Suprapubic skin (tissue), 4 donors: ENCODE measurements around the gene GPR45. TPM values are rescaled to one million over a fixed set of nuclear protein-coding genes. Genes with fewer than 3 reads are reported as not detected.

Experiments
- DNase-seq, 2 donors: peaks; one replicate each; pipeline ENCODE4 v3.0.0-alpha.2; 2019; ENCODE audit warnings: low spot score in 2 of 2
- H3K27ac ChIP-seq: fragments of 200-600 bp; sonication (generic); one replicate; pipeline ENCODE4 v1.5.1; 2019
- H3K27me3 ChIP-seq: fragments of 200-600 bp; sonication (generic); one replicate; pipeline ENCODE4 v1.5.1; 2019
- H3K36me3 ChIP-seq: fragments of 200-600 bp; sonication (generic); one replicate; pipeline ENCODE4 v1.5.1; 2019
- H3K4me1 ChIP-seq: fragments of 200-600 bp; sonication (generic); one replicate; pipeline ENCODE4 v1.5.1; 2019
- H3K4me3 ChIP-seq: fragments of 200-600 bp; sonication (generic); one replicate; pipeline ENCODE4 v1.5.1; 2019; ENCODE audit warnings: mild to moderate bottlenecking
- H3K9me3 ChIP-seq: fragments of 200-600 bp; sonication (generic); one replicate; pipeline ENCODE4 v1.5.1; 2019
- EP300 ChIP-seq: sonication (generic); formaldehyde crosslinking; IDR thresholded peaks from one replicate; pipeline ENCODE4 v1.6.1; 2017; ENCODE audit warnings: antibody characterized with exemption
- POLR2A ChIP-seq, 2 donors: fragments of 450-650 bp; IDR thresholded peaks; one replicate each; pipeline ENCODE4 v1.6.1; 2017; ENCODE audit warnings: antibody characterized with exemption in 2 of 2, mild to moderate bottlenecking in 2 of 2, moderate library complexity in 2 of 2
- POLR2AphosphoS5 ChIP-seq, 3 donors: sonication (generic); formaldehyde crosslinking; IDR thresholded peaks; one replicate each; pipeline ENCODE4 v1.6.1; 2017; ENCODE audit warnings: antibody characterized with exemption in 3 of 3
- WGBS: methylation state at CpG from one replicate; pipeline ENCODE4 v1.1.5; 2018; 5-methylcytosine and 5-hydroxymethylcytosine counted together
- total RNA-seq, 4 donors: library from RNA; depleted of rRNA; stranded (reverse); fragments of >200 nt; gene quantifications; one replicate each; pipeline ENCODE4 v1.1.0, GENCODE V29; 2016
- TF ChIP-seq, protein P1 (sequence below), 2 donors: fragments of 200-600 bp in 1 of 2; fragments of 450-650 bp in 1 of 2; sonication (generic) in 1 of 2; IDR thresholded peaks; one replicate each; pipeline ENCODE4 v1.5.1; 2016 to 2019; ENCODE audit warnings: antibody characterized with exemption in 2 of 2, mild to moderate bottlenecking in 1 of 2, moderate library complexity in 1 of 2

The GPR45 gene
- total RNA-seq, 4 donors from 2014 or later: not detected

DNA sequence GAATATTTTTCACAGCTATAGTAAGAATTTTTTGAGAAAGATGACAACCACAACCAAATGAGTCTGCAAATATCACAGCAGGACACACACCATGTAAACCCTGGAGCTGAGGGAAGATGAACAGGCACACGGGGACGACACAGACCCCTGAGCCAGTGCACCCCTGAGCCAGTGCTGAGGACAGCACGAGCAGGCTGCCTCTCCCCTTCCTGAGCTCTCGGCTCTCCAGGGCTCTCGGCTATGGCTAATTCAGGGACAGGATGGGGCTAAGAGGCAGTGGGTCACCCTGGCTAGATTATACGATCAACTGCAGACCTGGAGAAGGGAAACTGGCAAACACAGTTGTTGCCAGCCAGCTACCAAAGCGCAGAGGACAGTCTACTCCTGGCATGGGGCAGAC is 46.6 kb downstream of the GPR45 start:
- no peaks in the 10 kb centered on the region for H3K27me3 ChIP-seq
- TF ChIP-seq, protein P1, sequence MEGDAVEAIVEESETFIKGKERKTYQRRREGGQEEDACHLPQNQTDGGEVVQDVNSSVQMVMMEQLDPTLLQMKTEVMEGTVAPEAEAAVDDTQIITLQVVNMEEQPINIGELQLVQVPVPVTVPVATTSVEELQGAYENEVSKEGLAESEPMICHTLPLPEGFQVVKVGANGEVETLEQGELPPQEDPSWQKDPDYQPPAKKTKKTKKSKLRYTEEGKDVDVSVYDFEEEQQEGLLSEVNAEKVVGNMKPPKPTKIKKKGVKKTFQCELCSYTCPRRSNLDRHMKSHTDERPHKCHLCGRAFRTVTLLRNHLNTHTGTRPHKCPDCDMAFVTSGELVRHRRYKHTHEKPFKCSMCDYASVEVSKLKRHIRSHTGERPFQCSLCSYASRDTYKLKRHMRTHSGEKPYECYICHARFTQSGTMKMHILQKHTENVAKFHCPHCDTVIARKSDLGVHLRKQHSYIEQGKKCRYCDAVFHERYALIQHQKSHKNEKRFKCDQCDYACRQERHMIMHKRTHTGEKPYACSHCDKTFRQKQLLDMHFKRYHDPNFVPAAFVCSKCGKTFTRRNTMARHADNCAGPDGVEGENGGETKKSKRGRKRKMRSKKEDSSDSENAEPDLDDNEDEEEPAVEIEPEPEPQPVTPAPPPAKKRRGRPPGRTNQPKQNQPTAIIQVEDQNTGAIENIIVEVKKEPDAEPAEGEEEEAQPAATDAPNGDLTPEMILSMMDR (IDR thresholded peaks at IDR 0.05): no peak
- no peak for TF ChIP-seq POLR2A (IDR thresholded peaks at IDR 0.05)
- TF ChIP-seq POLR2AphosphoS5 (IDR thresholded peaks at IDR 0.05): no peak
- no peak for TF ChIP-seq EP300
- H3K36me3 ChIP-seq: peaks cover 65% of the 10 kb centered on the region
- H3K4me1 ChIP-seq: no peaks in the 10 kb centered on the region
- 95% methylated on average over 2 of the region's 7 CpGs for WGBS
- no peak for DNase-seq
- no peaks in the 10 kb centered on the region for H3K9me3 ChIP-seq
- H3K4me3 ChIP-seq: no peak overlapping the region
- no peak overlapping the region for H3K27ac ChIP-seq

DNA sequence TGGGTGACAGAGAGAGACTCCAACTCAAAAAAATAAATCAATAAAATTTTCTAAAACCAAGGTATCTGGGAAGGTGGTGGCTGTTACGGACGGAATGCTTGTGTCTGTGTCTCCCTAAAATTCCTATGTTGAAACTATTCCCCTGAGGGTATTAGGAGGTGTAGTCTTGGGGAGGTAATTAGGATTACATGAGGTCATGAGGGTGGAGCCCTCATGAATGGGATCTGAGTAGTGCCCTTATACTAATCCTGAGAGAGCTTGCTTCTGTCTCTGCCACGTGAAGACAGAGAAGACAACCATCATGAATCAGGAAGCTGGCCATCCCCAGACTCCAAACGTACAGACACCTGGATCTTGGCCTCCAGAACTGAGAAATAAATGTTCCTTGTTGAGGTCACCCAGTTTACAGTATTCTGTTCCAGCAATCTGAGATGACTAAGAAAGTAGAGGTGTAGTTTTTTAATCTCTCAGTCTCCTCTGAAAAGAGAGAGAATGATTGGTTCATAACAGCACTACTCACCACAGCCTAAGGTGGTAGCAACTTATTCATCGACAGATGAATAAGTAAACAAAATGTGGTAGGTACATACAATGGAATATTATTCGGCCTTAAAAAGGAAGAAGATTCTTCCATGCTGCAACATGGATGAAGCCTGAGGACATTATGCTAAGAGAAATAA is 49.6 kb downstream of the GPR45 start:
- TF ChIP-seq POLR2A (IDR thresholded peaks at IDR 0.05) (no peak), EP300 (no peak)
- TF ChIP-seq, protein P1 (IDR thresholded peaks at IDR 0.05): no peak
- peaks cover 7% of the 10 kb centered on the region for H3K4me1 ChIP-seq
- DNase-seq: no peak
- no peaks in the 10 kb centered on the region for H3K9me3 ChIP-seq
- H3K4me3 ChIP-seq: no peak overlapping the region
- H3K27ac ChIP-seq: no peak overlapping the region
- 64% methylated on average over 6 of the region's 6 CpGs for WGBS
- H3K36me3 ChIP-seq: peaks cover 50% of the 10 kb centered on the region
- no peaks in the 10 kb centered on the region for H3K27me3 ChIP-seq

DNA sequence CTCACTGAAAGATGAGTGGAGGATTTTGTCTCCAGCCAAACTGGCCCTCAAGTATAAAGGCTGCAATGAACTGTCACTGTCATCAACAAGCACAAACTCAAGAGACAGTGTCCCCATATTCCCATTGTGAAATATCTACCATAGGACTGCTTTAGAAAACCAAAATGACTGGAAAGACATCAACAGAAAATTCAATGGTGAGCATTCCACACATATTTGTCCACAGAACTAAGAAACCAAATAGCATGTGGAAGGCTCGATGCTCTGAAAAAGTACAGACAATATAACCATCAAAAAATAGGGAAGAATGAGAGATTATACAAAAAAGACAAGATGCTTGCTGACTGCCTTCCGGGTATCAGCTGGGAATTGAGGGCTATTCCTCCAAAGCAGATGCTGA is 50.4 kb downstream of the GPR45 start:
- DNase-seq: no peak
- 79% methylated on average over 2 of the region's 2 CpGs for WGBS
- no peak overlapping the region for H3K27ac ChIP-seq
- H3K36me3 ChIP-seq: peaks cover 46% of the 10 kb centered on the region
- H3K9me3 ChIP-seq: no peaks in the 10 kb centered on the region
- TF ChIP-seq EP300 (no peak), POLR2AphosphoS5 (IDR thresholded peaks at IDR 0.05) (no peak), POLR2A (IDR thresholded peaks at IDR 0.05) (no peak)
- TF ChIP-seq, protein P1 (IDR thresholded peaks at IDR 0.05): no peak
- H3K27me3 ChIP-seq: no peaks in the 10 kb centered on the region
- H3K4me1 ChIP-seq: peaks cover 7% of the 10 kb centered on the region
- H3K4me3 ChIP-seq: no peak overlapping the region

Other genes with a start within 250 kb of the GPR45 start
- 10 to 100 TPM; 12.7 to 17.5 (median 15.3) TPM for gene MRPS9, start 203.7 kb upstream of the GPR45 start, total RNA-seq
- gene TGFBRAP1, start 88.0 kb downstream of the GPR45 start, total RNA-seq: 10 to 100 TPM; 31.0 to 38.1 (median 36.9) TPM
- 10 to 100 TPM; 17.5 to 33.6 (median 27.8) TPM for gene C2orf49, start 95.8 kb downstream of the GPR45 start, total RNA-seq
- gene FHL2, start 157.3 kb downstream of the GPR45 start, total RNA-seq: 10 to 100 TPM; 43.0 to 69.2 (median 47.9) TPM